Measurements from ENCODE around the gene MCF2L2.
A peak's percentile ranks its signal among the peaks of the same experiment; 100 is the strongest.

Gene MCF2L2

GRCh38 chr3:183387797-183388196 is 40.6 kb downstream of the MCF2L2 start:
- CTCF ChIA-PET = interaction anchor here (0.6 to 1.0 kb wide), 2 partner anchors 202 to 266 kb away, joined by 4 to 5 read pairs; no protein-coding TSS in a partner anchor

DNA sequence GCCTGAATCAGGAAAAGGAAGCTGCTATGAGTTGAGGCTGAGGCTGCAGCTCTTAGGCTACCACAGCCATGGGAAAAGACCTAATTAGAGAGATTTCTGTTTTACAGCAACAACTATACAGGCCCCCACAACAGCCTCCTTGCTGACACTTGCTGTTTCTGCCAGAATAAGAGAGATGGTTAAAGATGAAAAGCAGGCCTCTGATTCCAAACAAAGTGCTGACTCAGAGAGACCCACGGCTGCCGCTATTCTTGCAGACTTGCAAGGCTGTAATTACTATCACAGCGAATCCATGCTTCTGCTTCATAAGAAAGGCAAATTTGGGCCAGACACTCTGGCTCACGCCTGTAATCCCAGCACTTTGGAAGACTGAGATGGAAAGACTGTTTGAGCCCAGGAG is 41.8 kb downstream of the MCF2L2 start:
- H3K36me3 ChIP-seq (ENCODE audit: control insufficient read depth in 2 of 2, insufficient read depth in 1 of 2, low read length in 2 of 2) = no peaks in the 10 kb centered on the region
- H3K27ac ChIP-seq (ENCODE audit: extremely low read depth, low read depth, low read length) = no peak overlapping the region
- ChIA-PET POLR2A (no interaction called here), CTCF (interaction anchor here (0.6 to 7.6 kb wide), 11 partner anchors 12 to 673 kb away, joined by 3 to 175 read pairs (median 4); no protein-coding TSS in a partner anchor)
- H3K9me3 ChIP-seq (ENCODE audit: control insufficient read depth, insufficient read depth, low read depth, low read length) = no peaks in the 10 kb centered on the region
- H3K4me1 ChIP-seq (ENCODE audit: control insufficient read depth, insufficient read depth, low read length) = no peaks in the 10 kb centered on the region
- no peak overlapping the region for H3K4me3 ChIP-seq (ENCODE audit: low read depth, low read length)
- TF ChIP-seq ZNF76 (tag by site-specific recombination; IDR thresholded peaks at IDR 0.05; ENCODE audit: borderline replicate concordance, low read depth) (no peak), ZNF707 (tag by site-specific recombination; IDR thresholded peaks at IDR 0.05) (no peak)

More at GRCh38 chr3:183387797-183388196, 40.6 kb downstream of the MCF2L2 start:
- H3K4me3 ChIP-seq (ENCODE audit: low read depth, low read length) = no peak overlapping the region
- no peaks in the 10 kb centered on the region for H3K36me3 ChIP-seq (ENCODE audit: control insufficient read depth in 2 of 2, insufficient read depth in 1 of 2, low read length in 2 of 2)
- H3K27ac ChIP-seq (ENCODE audit: extremely low read depth, low read depth, low read length) = no peak overlapping the region
- POLR2A ChIA-PET = no interaction called here
- no peak for TF ChIP-seq ZEB2 (tag by site-specific recombination; IDR thresholded peaks at IDR 0.05)
- TF ChIP-seq ZNF398 (tag by site-specific recombination; IDR thresholded peaks at IDR 0.05) = no peak
- TF ChIP-seq ZNF585B (tag by site-specific recombination; IDR thresholded peaks at IDR 0.05) = no peak
- TF ChIP-seq YY1 (tag by site-specific recombination; IDR thresholded peaks at IDR 0.05) = no peak
- TF ChIP-seq ZNF302 (tag by site-specific recombination; IDR thresholded peaks at IDR 0.05; ENCODE audit: low read depth) = no peak
- TF ChIP-seq HIC1 (tag by site-specific recombination; IDR thresholded peaks at IDR 0.05) = no peak
- H3K4me1 ChIP-seq (ENCODE audit: control insufficient read depth, insufficient read depth, low read length) = no peaks in the 10 kb centered on the region
- no peaks in the 10 kb centered on the region for H3K9me3 ChIP-seq (ENCODE audit: control insufficient read depth, insufficient read depth, low read depth, low read length)

DNA sequence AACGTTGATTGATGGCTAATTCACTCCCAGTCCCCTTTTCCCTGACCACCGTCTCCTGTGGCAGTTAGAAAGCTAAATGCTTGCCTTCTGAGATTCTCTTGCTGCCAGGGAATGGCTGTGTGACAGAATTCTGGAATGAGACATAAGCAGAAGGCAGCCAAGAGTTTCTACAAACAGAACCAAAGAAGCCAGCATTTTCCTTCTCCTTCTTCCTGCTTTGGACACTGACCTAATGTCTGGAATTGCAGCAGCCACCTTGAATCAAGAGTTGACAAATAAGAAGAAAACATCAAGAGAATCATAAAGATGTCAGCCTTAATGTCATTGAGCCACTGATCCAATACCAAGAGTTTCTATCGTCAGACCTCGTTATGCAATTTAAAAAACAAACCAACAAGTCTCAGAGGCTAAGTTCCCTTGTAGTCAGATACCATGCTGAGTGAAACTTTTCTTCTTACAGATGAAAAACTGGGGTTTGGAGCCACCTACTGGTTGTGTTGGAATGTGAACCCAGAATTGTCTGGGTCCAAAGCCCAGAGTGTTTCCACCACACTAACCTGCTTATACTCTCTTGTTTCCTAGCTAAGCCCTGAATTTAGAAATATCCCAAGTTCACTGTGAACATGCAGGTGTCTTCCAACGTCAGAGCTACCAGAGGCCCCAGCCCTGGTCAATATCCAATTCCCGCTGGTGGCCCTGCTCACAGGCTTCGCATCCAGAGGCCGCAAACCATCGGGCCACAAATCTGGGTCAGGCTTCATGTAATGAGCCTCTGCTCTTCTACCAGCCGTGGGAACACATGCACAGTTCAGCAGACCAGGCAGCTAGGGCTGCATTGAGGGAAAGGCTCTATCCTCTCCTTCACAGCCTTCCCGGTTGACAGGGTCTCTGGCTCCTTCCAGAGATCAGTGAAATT is 42.5 kb downstream of the MCF2L2 start:
- POLR2A ChIA-PET = no interaction called here
- Histone ChIP-seq H3K27ac (ENCODE audit: extremely low read depth, low read depth, low read length) (no peak overlapping the region), H3K9me3 (ENCODE audit: control insufficient read depth, insufficient read depth, low read depth, low read length) (no peaks in the 10 kb centered on the region), H3K4me3 (ENCODE audit: low read depth, low read length) (no peak overlapping the region), H3K4me1 (ENCODE audit: control insufficient read depth, insufficient read depth, low read length) (no peaks in the 10 kb centered on the region), H3K36me3 (ENCODE audit: control insufficient read depth in 2 of 2, insufficient read depth in 1 of 2, low read length in 2 of 2) (no peaks in the 10 kb centered on the region)
- CTCF ChIA-PET = interaction anchor here (0.6 to 7.6 kb wide), 15 partner anchors 11 to 672 kb away, joined by 3 to 175 read pairs (median 4); no protein-coding TSS in a partner anchor
- peak; percentile 70 for TF ChIP-seq SCRT2 (tag by site-specific recombination; IDR thresholded peaks at IDR 0.05)
- TF ChIP-seq, protein P1, sequence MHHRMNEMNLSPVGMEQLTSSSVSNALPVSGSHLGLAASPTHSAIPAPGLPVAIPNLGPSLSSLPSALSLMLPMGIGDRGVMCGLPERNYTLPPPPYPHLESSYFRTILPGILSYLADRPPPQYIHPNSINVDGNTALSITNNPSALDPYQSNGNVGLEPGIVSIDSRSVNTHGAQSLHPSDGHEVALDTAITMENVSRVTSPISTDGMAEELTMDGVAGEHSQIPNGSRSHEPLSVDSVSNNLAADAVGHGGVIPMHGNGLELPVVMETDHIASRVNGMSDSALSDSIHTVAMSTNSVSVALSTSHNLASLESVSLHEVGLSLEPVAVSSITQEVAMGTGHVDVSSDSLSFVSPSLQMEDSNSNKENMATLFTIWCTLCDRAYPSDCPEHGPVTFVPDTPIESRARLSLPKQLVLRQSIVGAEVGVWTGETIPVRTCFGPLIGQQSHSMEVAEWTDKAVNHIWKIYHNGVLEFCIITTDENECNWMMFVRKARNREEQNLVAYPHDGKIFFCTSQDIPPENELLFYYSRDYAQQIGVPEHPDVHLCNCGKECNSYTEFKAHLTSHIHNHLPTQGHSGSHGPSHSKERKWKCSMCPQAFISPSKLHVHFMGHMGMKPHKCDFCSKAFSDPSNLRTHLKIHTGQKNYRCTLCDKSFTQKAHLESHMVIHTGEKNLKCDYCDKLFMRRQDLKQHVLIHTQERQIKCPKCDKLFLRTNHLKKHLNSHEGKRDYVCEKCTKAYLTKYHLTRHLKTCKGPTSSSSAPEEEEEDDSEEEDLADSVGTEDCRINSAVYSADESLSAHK (tag by site-specific recombination; IDR thresholded peaks at IDR 0.05) = no peak
- TF ChIP-seq ATF2 (tag by site-specific recombination; IDR thresholded peaks at IDR 0.05; ENCODE audit: low read depth) = no peak
- no peak for TF ChIP-seq SCRT1 (tag by site-specific recombination; IDR thresholded peaks at IDR 0.05; ENCODE audit: borderline replicate concordance)
- no peak for TF ChIP-seq ZNF48 (tag by site-specific recombination; IDR thresholded peaks at IDR 0.05)
- TF ChIP-seq ZNF501 (tag by site-specific recombination; IDR thresholded peaks at IDR 0.05) = no peak
- no peak for TF ChIP-seq ZNF24 (tag by site-specific recombination; IDR thresholded peaks at IDR 0.05)
- 0 out of 2 replicates have a peak, but pooled peaks have one; percentile 48 for TF ChIP-seq ZNF660 (tag by site-specific recombination; IDR thresholded peaks at IDR 0.05)
- TF ChIP-seq ZSCAN30 (tag by site-specific recombination; IDR thresholded peaks at IDR 0.05) = peak; percentile 51; the same call in 1 of the 2 replicates
- no peak for TF ChIP-seq SP7 (tag by site-specific recombination; IDR thresholded peaks at IDR 0.05)
- TF ChIP-seq ZNF654 (tag by site-specific recombination; IDR thresholded peaks at IDR 0.05; ENCODE audit: low read depth) = peak; percentile 84
- TF ChIP-seq ZNF221 (tag by site-specific recombination; IDR thresholded peaks at IDR 0.05; ENCODE audit: borderline replicate concordance) = no peak
